CD14-positive monocyte (primary cell): ENCODE measurements around the gene FLT3LG. TPM values are rescaled to one million over a fixed set of nuclear protein-coding genes. Genes with fewer than 3 reads are reported as not detected.

ENCODE experiments used
- DNase-seq, 3 donors: peaks; one replicate each; pipeline ENCODE4 v3.0.0-alpha.2; 2011 to 2022
- H2AFZ ChIP-seq: 2 replicates; pipeline ENCODE4 v1.6.0; 2012; ENCODE audit warnings: mild to moderate bottlenecking, low read depth, low read length, inconsistent platforms; ENCODE audit not compliant: insufficient read depth, poor library complexity, severe bottlenecking
- H3K27ac ChIP-seq, 2 donors: 1 replicate in 1 of 2; 2 replicates in 1 of 2; pipeline ENCODE4 v1.5.1; 2012 to 2013; ENCODE audit warnings: low read length in 2 of 2, control low read depth in 1 of 2, inconsistent platforms in 1 of 2, low read depth in 1 of 2, mild to moderate bottlenecking in 1 of 2
- H3K27me3 ChIP-seq, 2 donors: one replicate each; pipeline versions ENCODE4 v1.6.0 to v1.6.1; 2011 to 2013; ENCODE audit warnings: low read length in 2 of 2; ENCODE audit not compliant: control insufficient read depth in 2 of 2, insufficient read depth in 2 of 2
- H3K36me3 ChIP-seq, 2 donors: replicated peaks in 1 of 2; 1 replicate in 1 of 2; 2 replicates in 1 of 2; pipeline versions ENCODE4 v1.5.1 to v1.6.1; 2012 to 2013; ENCODE audit warnings: low read length in 2 of 2, control low read depth in 1 of 2, inconsistent platforms in 1 of 2, mild to moderate bottlenecking in 1 of 2; ENCODE audit not compliant: insufficient read depth in 2 of 2, control insufficient read depth in 1 of 2
- H3K4me1 ChIP-seq, 2 donors: 1 replicate in 1 of 2; 2 replicates in 1 of 2; pipeline versions ENCODE4 v1.5.1 to v1.6.1; 2012 to 2013; ENCODE audit warnings: low read length in 2 of 2, control low read depth in 1 of 2, inconsistent platforms in 1 of 2, mild to moderate bottlenecking in 1 of 2, moderate library complexity in 1 of 2; ENCODE audit not compliant: insufficient read depth in 2 of 2, control insufficient read depth in 1 of 2
- H3K4me2 ChIP-seq: replicated peaks from 2 replicates; pipeline ENCODE3; 2012; ENCODE audit warnings: low read length, moderate library complexity, mild to moderate bottlenecking; ENCODE audit not compliant: poor library complexity, severe bottlenecking; ENCODE audit errors: extremely low read depth
- H3K4me3 ChIP-seq, 3 experiments: fragments of 200-600 bp in 1 of 3; sonication (generic) in 1 of 3; replicated peaks in 1 of 3; 1 replicate in 2 of 3; 2 replicates in 1 of 3; pipeline ENCODE4 v1.5.1; 2011 to 2013; ENCODE audit warnings: low read length in 3 of 3, mild to moderate bottlenecking in 3 of 3, control low read depth in 2 of 3, low read depth in 2 of 3, inconsistent platforms in 1 of 3, moderate library complexity in 1 of 3
- H3K79me2 ChIP-seq: 2 replicates; pipeline ENCODE4 v1.6.0; 2012; ENCODE audit warnings: mild to moderate bottlenecking, control low read depth, inconsistent platforms, low read length, moderate library complexity; ENCODE audit not compliant: insufficient read depth
- H3K9ac ChIP-seq: 2 replicates; pipeline ENCODE4 v1.6.0; 2017; ENCODE audit warnings: low read length, mild to moderate bottlenecking; ENCODE audit not compliant: insufficient read depth, poor library complexity, severe bottlenecking
- H3K9me3 ChIP-seq, 2 donors: replicated peaks in 1 of 2; 1 replicate in 1 of 2; 2 replicates in 1 of 2; pipeline versions ENCODE4 v1.5.1 to v1.6.1; 2012 to 2013; ENCODE audit warnings: low read length in 2 of 2, control low read depth in 1 of 2; ENCODE audit not compliant: control insufficient read depth in 1 of 2, insufficient read depth in 1 of 2
- H4K20me1 ChIP-seq: 2 replicates; pipeline ENCODE4 v1.6.0; 2012; ENCODE audit warnings: mild to moderate bottlenecking, low read length, control low read depth, moderate library complexity; ENCODE audit not compliant: insufficient read depth
- H3K27ac Mint-ChIP-seq, 7 donors: one replicate each; pipeline ENCODE4 v1.8.0; 2020; ENCODE audit warnings: mild to moderate bottlenecking in 7 of 7, mixed read lengths in 7 of 7, moderate library complexity in 6 of 7, inconsistent platforms in 2 of 7
- H3K27me3 Mint-ChIP-seq, 3 donors: one replicate each; pipeline ENCODE4 v1.8.0; 2021 to 2022; ENCODE audit warnings: low read depth in 3 of 3, mild to moderate bottlenecking in 3 of 3, mixed read lengths in 3 of 3, moderate library complexity in 3 of 3, inconsistent platforms in 1 of 3
- H3K36me3 Mint-ChIP-seq, 2 donors: one replicate each; pipeline ENCODE4 v1.8.0; 2020; ENCODE audit warnings: mixed read lengths in 2 of 2, inconsistent platforms in 1 of 2, mild to moderate bottlenecking in 1 of 2
- H3K4me1 Mint-ChIP-seq: one replicate; pipeline ENCODE4 v1.8.0; 2020; ENCODE audit warnings: mild to moderate bottlenecking, mixed read lengths
- H3K4me3 Mint-ChIP-seq, 2 donors: one replicate each; pipeline ENCODE4 v1.8.0; 2020; ENCODE audit warnings: mild to moderate bottlenecking in 2 of 2, mixed read lengths in 2 of 2, moderate library complexity in 1 of 2
- H3K9me3 Mint-ChIP-seq, 7 donors: one replicate each; pipeline ENCODE4 v1.8.0; 2020 to 2022; ENCODE audit warnings: mixed read lengths in 7 of 7, mild to moderate bottlenecking in 6 of 7, moderate library complexity in 6 of 7, inconsistent platforms in 2 of 7
- CTCF ChIP-seq: fragments of 200-600 bp; IDR thresholded peaks from one replicate; pipeline ENCODE4 v1.8.0; 2022; ENCODE audit warnings: antibody characterized with exemption, mild to moderate bottlenecking
- WGBS: methylation state at CpG from one replicate; pipeline ENCODE4 v1.1.5; 2013; ENCODE audit warnings: missing lambda C conversion rate; ENCODE audit not compliant: insufficient coverage; 5-methylcytosine and 5-hydroxymethylcytosine counted together
- intact Hi-C, 2 donors: fragments of 100-400 bp; cut with micrococcal nuclease; formaldehyde crosslinking; loops; one replicate each; pipeline versions ENCODE4 v1.15.0 to v1.15.1; 2023
- polyA plus RNA-seq, 3 donors: library from polyadenylated mRNA; depleted of rRNA in 1 of 3; unstranded in 2 of 3; stranded (reverse) in 1 of 3; fragments of 300-500 nt in 2 of 3; fragments of >200 nt in 1 of 3; fragmentation: Illumina TruSeq in 2 of 3; gene quantifications; 1 replicate in 2 of 3; 2 replicates in 1 of 3; pipeline ENCODE4 v1.2.3, GENCODE V29; 2012 to 2021

The FLT3LG gene
- polyA plus RNA-seq, 3 donors, result 5.0 to 13.8 (median 6.9) TPM

- no peak for DNase-seq
- no peak overlapping the region for H3K9ac ChIP-seq
- H3K4me1 Mint-ChIP-seq, result peaks cover 7% of the 10 kb centered on the region
- WGBS, result 96% methylated on average over 34 of the region's 39 CpGs
- H3K4me3 Mint-ChIP-seq, result no peak overlapping the region
- H3K9me3 Mint-ChIP-seq, result no peaks in the 10 kb centered on the region
- no peak overlapping the region for H3K4me3 ChIP-seq
- H4K20me1 ChIP-seq, result no peaks in the 10 kb centered on the region
- no peak overlapping the region for H3K27ac ChIP-seq
- H3K9me3 ChIP-seq, result no peaks in the 10 kb centered on the region
- H3K27me3 Mint-ChIP-seq, result no peaks in the 10 kb centered on the region
- peaks cover 8 to 10% of the 10 kb centered on the region in 2 donors for H3K4me1 ChIP-seq
- H3K36me3 ChIP-seq, result peaks cover 46% of the 10 kb centered on the region in 2 donors
- peak overlapping the region in 2 of 7 donors; percentile 50 to 82 for H3K27ac Mint-ChIP-seq
- H3K4me2 ChIP-seq, result no peak overlapping the region
- no peak for TF ChIP-seq CTCF
- H3K27me3 ChIP-seq, result no peaks in the 10 kb centered on the region
- H3K36me3 Mint-ChIP-seq, result peaks cover 34 to 61% of the 10 kb centered on the region in 2 donors
- intact Hi-C loops, result no loop called here
- H3K79me2 ChIP-seq, result no peaks in the 10 kb centered on the region
- H2AFZ ChIP-seq, result no peak overlapping the region
Observed at GRCh38 chr19:49463960-49464740, 9.9 kb upstream of the FLT3LG start.

GRCh38 chr19:49465371-49465770 is 8.6 kb upstream of the FLT3LG start:
- no peaks in the 10 kb centered on the region for H4K20me1 ChIP-seq
- peak overlapping the region in 1 of 2 donors; percentile 14 for H3K27ac ChIP-seq
- peaks cover 17% of the 10 kb centered on the region for H3K4me1 Mint-ChIP-seq
- H3K27ac Mint-ChIP-seq, result peak overlapping the region in 4 of 7 donors; percentile 28 to 58 (median 38)
- H3K4me1 ChIP-seq, result peaks cover 20 to 22% of the 10 kb centered on the region in 2 donors
- H3K27me3 ChIP-seq, result no peaks in the 10 kb centered on the region
- no peak overlapping the region for H3K9ac ChIP-seq
- H3K4me3 ChIP-seq, result no peak overlapping the region
- no peaks in the 10 kb centered on the region for H3K79me2 ChIP-seq
- intact Hi-C loops, result no loop called here
- 100% methylated on average over 1 of the region's 3 CpGs for WGBS
- H3K9me3 ChIP-seq, result no peaks in the 10 kb centered on the region
- no peak overlapping the region for H2AFZ ChIP-seq
- H3K4me3 Mint-ChIP-seq, result no peak overlapping the region
- H3K36me3 Mint-ChIP-seq, result peaks cover 23 to 49% of the 10 kb centered on the region in 2 donors
- H3K4me2 ChIP-seq, result no peak overlapping the region
- no peak for DNase-seq
- H3K27me3 Mint-ChIP-seq, result no peaks in the 10 kb centered on the region
- peaks cover 34 to 37% of the 10 kb centered on the region in 2 donors for H3K36me3 ChIP-seq
- H3K9me3 Mint-ChIP-seq, result no peaks in the 10 kb centered on the region
- TF ChIP-seq CTCF, result no peak
